Spleen (tissue), 7 donors: ENCODE measurements around the gene NOL4.

ENCODE experiments used
- POLR2A ChIP-seq, 3 donors: fragments of 450-650 bp; IDR thresholded peaks; one replicate each; pipeline ENCODE4 v1.5.1; 2017; ENCODE audit warnings: antibody characterized with exemption in 3 of 3, mild to moderate bottlenecking in 1 of 3
- POLR2AphosphoS5 ChIP-seq, 3 donors: sonication (generic); formaldehyde crosslinking; IDR thresholded peaks; one replicate each; pipeline ENCODE4 v1.5.1; 2017; ENCODE audit warnings: antibody characterized with exemption in 3 of 3
- TF ChIP-seq, protein P1 (sequence below), 11 experiments: fragments of 200-600 bp in 7 of 11; fragments of 450-650 bp in 4 of 11; sonication (generic) in 4 of 11; IDR thresholded peaks in 8 of 11; conservative IDR thresholded peaks in 3 of 11; 1 replicate in 7 of 11; 2 replicates in 4 of 11; pipeline versions ENCODE4 v1.4.0 to v1.8.0; 2016 to 2021; ENCODE audit warnings: antibody characterized with exemption in 11 of 11, inconsistent platforms in 4 of 11, mild to moderate bottlenecking in 1 of 11
- donor health status: DM: no; HTN: no; CAD: no; lungs with moderate emphysema.
- donor health status: DM: no; HTN: no; CAD: no.
- donor health status: DM: no; HTN: no; CAD: no.

DNA sequence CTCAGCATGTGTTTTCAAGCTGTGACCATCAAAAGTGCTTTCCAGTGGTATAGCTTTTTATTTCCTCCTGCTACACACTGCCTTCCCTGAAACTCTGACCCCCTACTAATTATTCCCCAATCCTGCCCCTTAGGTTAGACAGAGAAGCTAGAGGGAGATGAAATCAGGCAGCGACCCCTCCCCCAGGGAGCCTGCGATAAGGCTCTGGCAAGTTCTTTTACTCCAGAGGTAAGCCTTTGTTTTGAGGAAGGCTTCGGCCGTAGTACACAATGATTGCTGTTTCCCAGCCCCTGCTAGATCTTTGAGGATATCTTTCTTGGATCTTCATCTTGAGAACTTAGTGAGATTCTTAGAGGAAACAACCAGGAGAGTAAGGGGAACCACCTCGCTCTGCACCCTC, 33.5 kb upstream of the NOL4 start:
- TF ChIP-seq, protein P1, sequence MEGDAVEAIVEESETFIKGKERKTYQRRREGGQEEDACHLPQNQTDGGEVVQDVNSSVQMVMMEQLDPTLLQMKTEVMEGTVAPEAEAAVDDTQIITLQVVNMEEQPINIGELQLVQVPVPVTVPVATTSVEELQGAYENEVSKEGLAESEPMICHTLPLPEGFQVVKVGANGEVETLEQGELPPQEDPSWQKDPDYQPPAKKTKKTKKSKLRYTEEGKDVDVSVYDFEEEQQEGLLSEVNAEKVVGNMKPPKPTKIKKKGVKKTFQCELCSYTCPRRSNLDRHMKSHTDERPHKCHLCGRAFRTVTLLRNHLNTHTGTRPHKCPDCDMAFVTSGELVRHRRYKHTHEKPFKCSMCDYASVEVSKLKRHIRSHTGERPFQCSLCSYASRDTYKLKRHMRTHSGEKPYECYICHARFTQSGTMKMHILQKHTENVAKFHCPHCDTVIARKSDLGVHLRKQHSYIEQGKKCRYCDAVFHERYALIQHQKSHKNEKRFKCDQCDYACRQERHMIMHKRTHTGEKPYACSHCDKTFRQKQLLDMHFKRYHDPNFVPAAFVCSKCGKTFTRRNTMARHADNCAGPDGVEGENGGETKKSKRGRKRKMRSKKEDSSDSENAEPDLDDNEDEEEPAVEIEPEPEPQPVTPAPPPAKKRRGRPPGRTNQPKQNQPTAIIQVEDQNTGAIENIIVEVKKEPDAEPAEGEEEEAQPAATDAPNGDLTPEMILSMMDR (IDR thresholded peaks at IDR 0.05 in 8 of 11, conservative IDR thresholded peaks at IDR 0.05 in 3 of 11) = no peak
- TF ChIP-seq POLR2A (IDR thresholded peaks at IDR 0.05) (no peak), POLR2AphosphoS5 (IDR thresholded peaks at IDR 0.05) (no peak)
